Suprapubic skin (tissue), 4 donors: ENCODE data around the gene MYH6. TPM values are rescaled to one million over a fixed set of nuclear protein-coding genes. Genes with fewer than 3 reads are reported as not detected.

Experiments
- DNase-seq, 2 donors: peaks; one replicate each; pipeline ENCODE4 v3.0.0-alpha.2; 2019; ENCODE audit warnings: low spot score in 2 of 2
- H3K27ac ChIP-seq: fragments of 200-600 bp; sonication (generic); one replicate; pipeline ENCODE4 v1.5.1; 2019
- H3K27me3 ChIP-seq: fragments of 200-600 bp; sonication (generic); one replicate; pipeline ENCODE4 v1.5.1; 2019
- H3K36me3 ChIP-seq: fragments of 200-600 bp; sonication (generic); one replicate; pipeline ENCODE4 v1.5.1; 2019
- H3K4me1 ChIP-seq: fragments of 200-600 bp; sonication (generic); one replicate; pipeline ENCODE4 v1.5.1; 2019
- H3K4me3 ChIP-seq: fragments of 200-600 bp; sonication (generic); one replicate; pipeline ENCODE4 v1.5.1; 2019; ENCODE audit warnings: mild to moderate bottlenecking
- H3K9me3 ChIP-seq: fragments of 200-600 bp; sonication (generic); one replicate; pipeline ENCODE4 v1.5.1; 2019
- CTCF ChIP-seq, 2 donors: fragments of 200-600 bp in 1 of 2; fragments of 450-650 bp in 1 of 2; sonication (generic) in 1 of 2; IDR thresholded peaks; one replicate each; pipeline ENCODE4 v1.5.1; 2016 to 2019; ENCODE audit warnings: antibody characterized with exemption in 2 of 2, mild to moderate bottlenecking in 1 of 2, moderate library complexity in 1 of 2
- EP300 ChIP-seq: sonication (generic); formaldehyde crosslinking; IDR thresholded peaks from one replicate; pipeline ENCODE4 v1.6.1; 2017; ENCODE audit warnings: antibody characterized with exemption
- POLR2A ChIP-seq, 2 donors: fragments of 450-650 bp; IDR thresholded peaks; one replicate each; pipeline ENCODE4 v1.6.1; 2017; ENCODE audit warnings: antibody characterized with exemption in 2 of 2, mild to moderate bottlenecking in 2 of 2, moderate library complexity in 2 of 2
- POLR2AphosphoS5 ChIP-seq, 3 donors: sonication (generic); formaldehyde crosslinking; IDR thresholded peaks; one replicate each; pipeline ENCODE4 v1.6.1; 2017; ENCODE audit warnings: antibody characterized with exemption in 3 of 3
- WGBS: methylation state at CpG from one replicate; pipeline ENCODE4 v1.1.5; 2018; 5-methylcytosine and 5-hydroxymethylcytosine counted together
- total RNA-seq, 4 donors: library from RNA; depleted of rRNA; stranded (reverse); fragments of >200 nt; gene quantifications; one replicate each; pipeline ENCODE4 v1.1.0, GENCODE V29; 2016

The MYH6 gene
- total RNA-seq, 4 donors from 2014 or later: not detected

DNA sequence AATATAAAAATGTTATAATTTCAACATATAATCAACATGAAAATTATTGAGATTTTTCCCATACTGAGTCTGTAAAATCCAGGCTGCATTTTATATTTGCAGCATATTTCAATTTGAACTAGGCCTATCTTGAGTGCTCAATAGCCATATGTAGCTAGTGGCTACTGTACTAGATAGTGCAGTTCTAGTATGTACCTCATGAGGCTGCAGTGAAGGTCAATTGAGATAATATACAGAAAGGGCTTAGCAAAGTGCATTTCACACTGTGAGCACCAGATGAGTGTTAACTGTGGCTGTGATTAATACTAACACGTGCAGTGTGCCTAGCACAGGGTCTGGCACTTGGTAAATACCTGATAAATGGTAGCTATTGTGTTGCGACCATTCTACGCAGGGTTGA lies 50.0 kb downstream of the MYH6 start:
- H3K36me3 ChIP-seq: peaks cover 32% of the 10 kb centered on the region
- H3K4me1 ChIP-seq: peaks cover 29% of the 10 kb centered on the region
- 87% methylated on average over 3 of the region's 3 CpGs for WGBS
- no peak overlapping the region for H3K27ac ChIP-seq
- no peak for DNase-seq
- H3K9me3 ChIP-seq: no peaks in the 10 kb centered on the region
- TF ChIP-seq EP300 (no peak), POLR2A (IDR thresholded peaks at IDR 0.05) (no peak), CTCF (IDR thresholded peaks at IDR 0.05) (no peak), POLR2AphosphoS5 (IDR thresholded peaks at IDR 0.05) (no peak)
- H3K4me3 ChIP-seq: no peak overlapping the region
- H3K27me3 ChIP-seq: no peaks in the 10 kb centered on the region

DNA sequence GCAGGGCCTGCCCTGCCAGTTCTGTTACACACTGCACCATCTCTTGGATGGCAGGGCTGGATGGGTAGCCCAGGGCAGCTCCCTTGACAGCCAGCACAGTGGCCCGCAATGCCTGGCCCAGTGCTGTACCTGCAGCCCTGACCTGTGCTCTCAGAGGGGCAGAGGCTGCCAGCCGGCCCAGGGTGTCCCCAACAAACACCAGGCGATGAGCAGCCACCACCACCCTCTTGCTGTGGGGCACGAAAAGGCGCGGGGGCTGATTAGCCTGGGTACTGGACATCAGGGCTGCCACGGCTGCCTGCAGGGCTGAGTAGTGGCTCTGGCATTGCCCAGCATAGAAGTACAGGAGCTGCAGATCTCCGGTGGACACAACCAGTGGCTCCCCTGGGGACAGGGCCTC lies 50.8 kb downstream of the MYH6 start:
- 82% methylated on average over 7 of the region's 8 CpGs for WGBS
- no peaks in the 10 kb centered on the region for H3K27me3 ChIP-seq

DNA sequence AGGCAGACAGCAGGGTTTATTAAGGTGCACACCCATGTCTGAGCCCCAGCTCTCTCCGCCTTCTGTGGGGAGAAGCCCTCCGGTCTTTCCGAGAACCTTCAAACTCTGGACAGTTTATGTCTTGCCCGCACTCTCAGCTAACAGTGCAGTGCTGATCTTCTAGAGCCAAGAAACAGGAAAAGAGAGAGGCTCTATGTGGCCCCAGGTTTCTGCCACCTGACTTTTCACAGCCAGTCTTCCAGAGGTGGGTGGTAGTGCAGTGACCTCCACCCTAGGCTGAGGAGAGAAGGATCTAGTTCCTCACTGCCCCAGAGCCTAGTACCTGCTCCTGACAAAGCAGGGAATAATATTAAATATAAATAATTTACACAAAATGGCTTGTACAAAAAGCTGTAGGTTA lies 51.4 kb downstream of the MYH6 start:
- H3K4me3 ChIP-seq: no peak overlapping the region
- DNase-seq: no peak
- TF ChIP-seq CTCF (IDR thresholded peaks at IDR 0.05) (no peak), POLR2AphosphoS5 (IDR thresholded peaks at IDR 0.05) (no peak), EP300 (no peak), POLR2A (IDR thresholded peaks at IDR 0.05) (no peak)
- no peak overlapping the region for H3K27ac ChIP-seq
- no peaks in the 10 kb centered on the region for H3K9me3 ChIP-seq
- 95% methylated on average over 4 of the region's 4 CpGs for WGBS
- H3K36me3 ChIP-seq: peaks cover 32% of the 10 kb centered on the region
- H3K4me1 ChIP-seq: peaks cover 29% of the 10 kb centered on the region
- H3K27me3 ChIP-seq: peaks cover 6% of the 10 kb centered on the region

More for the DNA sequence above, 50.8 kb downstream of the MYH6 start:
- Histone ChIP-seq H3K36me3 (peaks cover 32% of the 10 kb centered on the region), H3K9me3 (no peaks in the 10 kb centered on the region), H3K27ac (no peak overlapping the region), H3K4me3 (no peak overlapping the region), H3K4me1 (peaks cover 29% of the 10 kb centered on the region)
- no peak for TF ChIP-seq CTCF (IDR thresholded peaks at IDR 0.05)
- no peak for DNase-seq

DNA sequence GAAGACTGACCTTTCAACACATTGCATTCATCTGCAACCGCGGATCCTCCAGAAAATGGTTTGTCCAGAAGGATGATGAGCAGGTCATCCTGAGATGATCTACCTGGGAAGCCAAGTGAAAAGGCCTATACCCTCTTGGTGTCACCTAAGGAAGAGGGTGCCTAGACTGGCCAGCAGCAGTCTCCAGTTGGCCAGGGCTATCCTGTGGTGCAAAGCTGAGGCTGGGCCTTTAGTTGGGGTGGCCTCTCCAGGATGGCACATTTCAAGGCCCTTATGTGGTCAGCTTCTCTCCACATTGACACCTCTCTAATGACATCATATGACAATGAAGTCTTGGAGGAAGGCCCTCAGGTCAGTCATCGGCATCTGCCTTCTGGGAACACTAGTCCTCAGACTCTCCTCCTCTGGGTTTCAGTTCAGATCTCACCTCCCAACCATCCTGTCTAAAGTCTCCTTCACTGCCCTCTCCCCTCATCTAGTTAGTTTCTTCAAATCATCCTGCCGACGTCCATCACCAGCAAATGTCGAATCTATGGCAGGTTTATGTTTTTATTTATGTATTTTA lies 52.1 kb downstream of the MYH6 start:
- Histone ChIP-seq H3K4me1 (peaks cover 24% of the 10 kb centered on the region), H3K27ac (no peak overlapping the region), H3K4me3 (no peak overlapping the region), H3K9me3 (no peaks in the 10 kb centered on the region), H3K36me3 (peaks cover 32% of the 10 kb centered on the region), H3K27me3 (peaks cover 7% of the 10 kb centered on the region)
- DNase-seq: no peak
- 79% methylated on average over 6 of the region's 6 CpGs for WGBS
- TF ChIP-seq POLR2A (IDR thresholded peaks at IDR 0.05) (no peak), CTCF (IDR thresholded peaks at IDR 0.05) (no peak), EP300 (no peak), POLR2AphosphoS5 (IDR thresholded peaks at IDR 0.05) (no peak)

- no peak for DNase-seq
- Histone ChIP-seq H3K4me1 (peaks cover 17% of the 10 kb centered on the region), H3K4me3 (no peak overlapping the region), H3K27me3 (peaks cover 7% of the 10 kb centered on the region), H3K9me3 (no peaks in the 10 kb centered on the region), H3K27ac (no peak overlapping the region), H3K36me3 (peaks cover 25% of the 10 kb centered on the region)
- no peak for TF ChIP-seq POLR2AphosphoS5 (IDR thresholded peaks at IDR 0.05)
- TF ChIP-seq CTCF (IDR thresholded peaks at IDR 0.05): no peak
- TF ChIP-seq EP300: no peak
- TF ChIP-seq POLR2A (IDR thresholded peaks at IDR 0.05): no peak
- 71% methylated on average over 6 of the region's 6 CpGs for WGBS
Observed at GRCh38 chr14:23354990-23355389, 53.1 kb downstream of the MYH6 start.
